ENCODE measurements around the gene HTT. TPM values are rescaled to one million over a fixed set of nuclear protein-coding genes. Genes with fewer than 3 reads are reported as not detected.

Gene HTT
- total RNA-seq, 2 experiments from 2014 or later, result 56.9 to 62.6 TPM

GRCh38 chr4:3248178-3248480 lies 173.6 kb downstream of the HTT start:
- Histone ChIP-seq H3K4me3 (ENCODE audit: low read length) (no peak overlapping the region), H3K27me3 (ENCODE audit: control insufficient read depth in 1 of 2, insufficient read depth in 2 of 2, low read length in 2 of 2) (no peaks in the 10 kb centered on the region), H3K9me3 (ENCODE audit: control insufficient read depth in 1 of 2, insufficient read depth in 1 of 2, low read length in 2 of 2) (no peaks in the 10 kb centered on the region), H3K36me3 (ENCODE audit: insufficient read depth, low read length) (no peaks in the 10 kb centered on the region), H3K4me1 (ENCODE audit: insufficient read depth, low read length) (peaks cover 4% of the 10 kb centered on the region), H3K27ac (ENCODE audit: low read depth in 1 of 2, low read length in 2 of 2) (no peak overlapping the region)
- Mint-ChIP-seq H3K4me3 (no peak overlapping the region), H3K27me3 (no peaks in the 10 kb centered on the region), H3K36me3 (ENCODE audit: low read depth) (no peaks in the 10 kb centered on the region), H3K9me3 (no peaks in the 10 kb centered on the region), H3K4me1 (ENCODE audit: low read depth) (peaks cover 6% of the 10 kb centered on the region), H3K27ac (no peak overlapping the region)
- intact Hi-C loops (cut with DNase I, micrococcal nuclease), result no loop called here
- TF ChIP-seq CTCF (IDR thresholded peaks at IDR 0.05), result no peak
- no peak for ATAC-seq (ENCODE audit: poor library complexity)
- POLR2A ChIA-PET, result no interaction called here
- CTCF ChIA-PET, result no interaction called here
- DNase-seq, result no peak

GRCh38 chr4:3248811-3249661 lies 174.6 kb downstream of the HTT start, which contains the start of gene MSANTD1:
Gene MSANTD1, plus strand, starts transcription at chr4:3249159. Its CDS starts 64 bp downstream, at chr4:3249223.
- Histone ChIP-seq H3K27me3 (ENCODE audit: control insufficient read depth in 1 of 2, insufficient read depth in 2 of 2, low read length in 2 of 2) (no peaks in the 10 kb centered on the region), H3K27ac (ENCODE audit: low read depth in 1 of 2, low read length in 2 of 2) (no peak within 1 kb of the TSS), H3K9me3 (ENCODE audit: control insufficient read depth in 1 of 2, insufficient read depth in 1 of 2, low read length in 2 of 2) (no peaks in the 10 kb centered on the region), H3K36me3 (ENCODE audit: insufficient read depth, low read length) (no peaks in the 10 kb centered on the region), H3K4me1 (ENCODE audit: insufficient read depth, low read length) (no peaks in the 10 kb centered on the region), H3K4me3 (ENCODE audit: low read length) (no peak within 1 kb of the TSS)
- Mint-ChIP-seq H3K27ac (no peak within 1 kb of the TSS), H3K9me3 (no peaks in the 10 kb centered on the region), H3K4me1 (ENCODE audit: low read depth) (no peaks in the 10 kb centered on the region), H3K27me3 (no peaks in the 10 kb centered on the region), H3K36me3 (ENCODE audit: low read depth) (no peaks in the 10 kb centered on the region), H3K4me3 (no peak within 1 kb of the TSS)
- DNase-seq (no peak), ATAC-seq (ENCODE audit: poor library complexity) (no peak)
- POLR2A ChIA-PET, result no interaction called here
- TF ChIP-seq CTCF (IDR thresholded peaks at IDR 0.05), result no peak
- CTCF ChIA-PET, result no interaction called here
- intact Hi-C loops (cut with DNase I, micrococcal nuclease), result no loop called here

- no peak overlapping the region for H3K27ac ChIP-seq (ENCODE audit: low read depth in 1 of 2, low read length in 2 of 2)
- no peaks in the 10 kb centered on the region for H3K9me3 Mint-ChIP-seq
- ATAC-seq (ENCODE audit: poor library complexity) (no peak), DNase-seq (no peak)
- H3K27me3 Mint-ChIP-seq, result no peaks in the 10 kb centered on the region
- H3K27me3 ChIP-seq (ENCODE audit: control insufficient read depth in 1 of 2, insufficient read depth in 2 of 2, low read length in 2 of 2), result no peaks in the 10 kb centered on the region
- no peak overlapping the region for H3K4me3 Mint-ChIP-seq
- CTCF ChIA-PET, result no interaction called here
- no peaks in the 10 kb centered on the region for H3K36me3 Mint-ChIP-seq (ENCODE audit: low read depth)
- H3K4me1 Mint-ChIP-seq (ENCODE audit: low read depth), result no peaks in the 10 kb centered on the region
- no peak overlapping the region for H3K27ac Mint-ChIP-seq
- H3K4me3 ChIP-seq (ENCODE audit: low read length), result no peak overlapping the region
- H3K9me3 ChIP-seq (ENCODE audit: control insufficient read depth in 1 of 2, insufficient read depth in 1 of 2, low read length in 2 of 2), result no peaks in the 10 kb centered on the region
- TF ChIP-seq CTCF (IDR thresholded peaks at IDR 0.05), result no peak
- POLR2A ChIA-PET, result no interaction called here
- no peaks in the 10 kb centered on the region for H3K4me1 ChIP-seq (ENCODE audit: insufficient read depth, low read length)
- H3K36me3 ChIP-seq (ENCODE audit: insufficient read depth, low read length), result no peaks in the 10 kb centered on the region
- intact Hi-C loops (cut with DNase I, micrococcal nuclease), result no loop called here
Measured at GRCh38 chr4:3249711-3250437, 175.4 kb downstream of the HTT start.
